GM18502 (cell line): Measurements from ENCODE around the gene ALG12.
A peak's percentile ranks its signal among the peaks of the same experiment; 100 is the strongest.

Source experiments
- ATAC-seq: cut with Tn5 transposase; IDR thresholded peaks from one replicate; pipeline ENCODE4 v1.9.1; 2021; ENCODE audit warnings: mild to moderate bottlenecking; ENCODE audit not compliant: unreplicated experiment, poor library complexity

ALG12 gene

DNA sequence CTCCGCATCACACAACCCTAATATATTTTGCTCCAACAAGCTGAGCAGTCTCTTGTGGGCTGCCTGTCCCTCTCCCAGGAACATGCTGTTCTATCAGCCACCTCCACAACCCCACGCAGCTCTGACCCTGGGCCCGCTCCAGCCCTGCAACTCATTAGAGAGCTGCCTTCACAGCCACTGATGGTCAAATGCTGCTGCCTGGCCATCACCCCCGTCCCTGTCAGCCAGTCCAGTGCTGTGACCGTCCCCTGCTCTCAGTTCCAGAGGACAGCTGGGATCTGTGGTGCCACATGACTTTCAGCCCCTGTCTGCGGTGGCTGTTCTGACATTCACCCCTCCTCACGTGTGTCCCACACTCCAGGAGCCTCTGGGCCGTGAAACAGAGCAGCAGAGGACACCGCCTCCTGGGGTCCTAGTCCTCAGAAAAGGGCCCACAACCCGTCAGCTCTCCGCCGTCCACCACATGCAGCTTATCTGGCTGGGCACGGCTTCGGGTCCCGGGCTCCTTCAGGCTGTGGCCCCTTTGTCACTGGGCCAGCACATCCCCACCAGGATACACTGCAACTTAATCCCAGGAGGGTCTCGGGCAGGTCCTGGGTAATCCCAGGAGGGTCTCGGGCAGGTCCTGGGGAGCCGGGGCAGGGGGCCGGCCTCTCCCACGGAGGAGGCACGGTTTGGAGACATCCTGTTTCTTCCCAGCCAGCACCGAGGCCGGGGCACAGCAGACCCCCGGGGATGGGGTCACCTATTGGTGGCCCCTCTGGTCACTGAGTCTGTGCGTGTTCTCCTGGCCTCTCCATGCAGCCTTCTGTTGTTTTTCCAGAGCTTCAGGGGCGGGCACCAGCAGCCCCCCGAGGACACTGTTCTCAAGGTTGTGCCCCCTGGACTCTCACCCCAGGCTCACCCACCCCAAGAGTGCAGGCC, 15.3 kb upstream of the ALG12 start:
- no peak for ATAC-seq

DNA sequence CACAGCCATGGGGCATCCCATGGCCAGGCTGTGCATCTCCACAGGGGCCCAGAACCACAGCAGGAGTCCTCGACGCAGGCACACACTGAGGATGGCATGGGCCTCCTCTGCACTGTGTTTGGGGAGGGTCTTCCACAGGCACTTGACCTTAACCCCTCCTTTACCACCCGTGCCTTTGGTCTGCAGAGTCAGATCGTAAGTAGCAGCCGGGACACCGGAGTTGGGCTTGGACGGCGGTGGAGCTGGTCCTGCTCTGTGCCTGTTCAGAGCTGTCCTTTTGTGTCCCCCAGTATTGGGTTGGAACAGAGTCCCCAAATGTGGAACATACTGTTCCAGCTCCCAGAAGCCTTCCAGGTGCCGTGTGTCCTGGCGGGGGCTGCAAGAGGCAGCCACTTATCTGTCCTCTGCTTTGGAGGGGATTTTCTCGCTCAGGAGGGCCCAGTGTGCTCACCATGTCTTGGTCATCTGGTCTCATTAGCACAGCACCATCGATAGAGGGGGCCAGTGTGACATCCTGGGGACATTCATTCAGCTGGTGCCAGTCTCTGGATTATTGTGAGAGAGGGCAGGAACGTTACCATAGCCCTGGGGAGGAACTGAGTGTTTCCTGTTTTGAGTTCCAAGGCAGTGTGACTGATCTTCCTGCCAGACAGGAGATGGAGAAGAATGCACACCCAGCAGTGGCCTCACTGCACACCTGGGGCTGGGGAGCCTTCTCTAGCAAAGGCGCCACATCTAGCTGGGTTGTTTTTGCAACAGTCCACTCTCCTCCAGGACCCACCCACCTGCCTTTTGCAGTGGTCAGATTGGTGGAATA, 12.6 kb upstream of the ALG12 start:
- ATAC-seq = no peak

DNA sequence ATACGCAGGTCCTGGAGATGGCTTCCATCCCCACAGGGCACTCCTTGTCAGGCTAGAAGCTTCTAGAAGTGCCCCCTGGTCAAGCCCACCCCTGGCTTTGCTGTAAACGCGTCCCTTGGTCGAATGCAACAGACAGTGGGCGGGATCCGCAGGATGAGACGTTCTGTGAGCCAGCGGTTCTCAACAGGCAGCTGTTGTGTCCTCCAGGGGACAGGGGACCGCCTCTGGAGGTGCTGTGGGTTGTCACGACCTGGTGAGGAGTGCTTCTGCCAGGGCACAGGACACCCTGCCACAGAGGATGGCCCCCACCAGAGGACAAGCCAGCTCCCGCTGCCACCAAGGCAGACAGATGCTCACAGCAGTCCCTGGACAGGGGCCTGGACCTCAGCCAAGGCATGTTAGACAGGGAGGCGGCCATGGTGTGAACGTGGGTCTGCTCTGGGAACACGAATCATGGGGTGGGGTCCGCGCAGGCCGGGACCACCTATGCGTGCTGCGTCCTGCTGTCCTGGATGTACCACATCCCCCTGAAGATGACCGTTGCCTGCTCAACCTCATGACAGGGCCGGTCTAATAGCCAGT, 11.8 kb upstream of the ALG12 start:
- no peak for ATAC-seq

DNA sequence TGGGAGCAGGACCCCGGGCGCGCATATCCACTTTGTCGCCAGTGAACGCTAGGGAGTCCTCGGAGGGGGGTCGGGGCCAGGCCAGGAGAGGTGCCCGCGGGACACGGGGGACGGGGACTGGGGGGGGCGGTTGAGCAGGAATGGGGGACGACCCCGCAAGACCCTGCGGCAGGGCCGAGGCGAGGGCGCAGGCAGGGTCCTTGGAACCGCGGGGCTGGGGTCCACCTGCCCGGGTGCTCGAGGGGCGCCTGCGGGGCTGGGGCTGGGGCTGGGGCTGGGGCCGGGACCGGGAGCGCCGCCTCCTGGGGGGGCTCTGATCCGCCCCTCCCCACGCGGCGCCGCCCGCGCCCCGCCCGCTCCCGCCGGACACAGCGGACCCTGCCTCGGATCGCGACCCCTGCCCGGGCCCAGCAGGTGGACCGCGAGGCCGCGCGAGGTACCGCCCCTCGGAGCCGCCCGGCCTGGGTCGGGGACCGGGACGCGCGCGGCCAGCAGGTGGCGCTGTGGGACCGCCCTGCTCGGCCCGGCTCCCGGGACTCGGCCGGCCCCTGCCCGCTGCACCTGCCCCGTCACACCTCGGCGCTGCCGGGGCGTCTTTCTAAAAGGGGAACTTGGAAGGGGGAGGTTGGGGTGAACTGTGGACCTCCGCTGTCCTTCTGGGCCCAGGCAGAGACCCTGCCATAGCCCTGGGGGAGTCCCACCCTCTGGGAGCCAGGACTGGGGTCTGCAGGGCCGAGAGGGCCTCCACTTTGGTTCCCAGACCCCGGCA, 11.2 kb upstream of the ALG12 start:
- ATAC-seq = peak; percentile 38

DNA sequence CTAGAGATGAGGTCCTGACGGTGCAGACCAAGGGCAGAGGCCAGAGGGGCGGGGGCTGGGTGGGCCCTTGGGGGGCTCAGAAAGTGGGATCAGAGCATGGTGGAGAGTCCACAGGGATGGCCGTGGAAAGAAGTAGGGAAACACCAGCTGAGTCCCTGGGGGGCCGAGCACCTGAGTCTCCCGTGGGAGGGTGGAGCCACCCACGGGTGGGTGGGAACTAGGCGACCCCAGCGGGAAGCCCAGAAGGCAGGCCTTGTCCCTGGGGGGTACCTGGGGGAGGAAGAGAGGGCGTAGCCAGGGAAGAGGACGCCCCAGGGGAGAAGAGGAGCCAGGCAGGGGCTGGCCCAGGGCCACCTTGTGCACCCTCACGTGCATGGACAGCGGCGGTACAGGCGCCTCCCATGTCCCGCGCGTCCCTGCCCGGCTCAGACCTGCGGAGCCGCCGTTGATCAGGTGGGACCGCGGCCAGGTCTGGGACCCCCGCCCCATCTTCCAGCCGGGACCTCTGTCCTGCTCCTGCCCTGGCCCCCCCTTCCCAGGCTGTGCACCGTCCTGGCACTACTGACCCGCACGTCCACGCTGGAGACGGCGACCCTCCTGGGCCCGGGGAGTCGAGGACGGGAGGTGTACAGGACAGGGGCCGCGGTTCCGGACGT, 10.4 kb upstream of the ALG12 start:
- ATAC-seq = no peak

DNA sequence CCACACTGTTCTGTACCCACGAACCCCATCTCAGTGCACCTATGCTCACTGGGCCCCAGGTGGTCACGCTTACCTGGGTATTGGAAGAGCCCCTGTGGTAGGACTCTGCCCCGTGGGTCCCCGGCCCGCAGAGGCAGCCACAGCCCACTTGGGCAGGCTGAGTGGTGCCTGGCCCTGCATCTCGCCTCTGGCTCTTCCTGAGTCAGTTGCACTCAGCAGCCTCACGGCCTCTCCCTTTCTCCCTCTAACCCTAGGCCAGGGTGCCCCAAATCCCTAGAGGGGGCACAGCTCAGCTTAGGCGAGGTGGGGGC, 9.9 kb upstream of the ALG12 start:
- ATAC-seq = no peak

DNA sequence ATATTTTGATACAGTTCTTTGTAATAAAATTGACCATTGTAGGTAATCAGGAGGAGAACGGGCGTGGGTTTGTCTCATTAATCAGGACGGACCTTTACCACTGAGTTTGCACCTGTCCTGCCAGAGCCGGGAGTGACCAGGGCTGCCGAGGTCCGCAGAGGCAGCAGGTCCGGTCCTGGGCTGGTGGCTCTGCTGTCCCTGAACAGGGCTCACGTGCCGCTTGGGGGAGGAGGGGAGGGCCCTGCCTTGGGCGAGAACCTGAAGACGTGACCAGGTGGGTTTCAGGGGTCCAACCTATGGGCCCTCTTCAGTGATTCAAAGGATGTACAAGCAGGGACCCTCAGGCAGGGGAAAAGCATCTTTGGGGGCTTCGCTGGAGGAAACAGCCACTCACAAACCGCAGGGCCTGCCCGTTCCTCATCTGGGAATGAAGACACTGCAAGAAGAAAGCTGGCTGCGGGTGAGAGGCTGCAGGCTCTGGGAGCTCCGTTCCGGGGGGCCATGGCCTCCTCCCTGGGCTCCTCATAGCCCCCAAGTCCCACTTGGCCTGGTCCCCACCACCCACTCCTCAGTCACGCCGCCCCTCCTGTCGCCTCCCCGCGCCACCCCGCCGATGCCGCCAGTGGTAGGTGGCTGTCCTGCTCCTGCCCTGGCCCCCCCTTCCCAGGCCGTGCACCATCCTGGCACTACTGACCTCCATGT, 9.4 kb upstream of the ALG12 start:
- no peak for ATAC-seq

DNA sequence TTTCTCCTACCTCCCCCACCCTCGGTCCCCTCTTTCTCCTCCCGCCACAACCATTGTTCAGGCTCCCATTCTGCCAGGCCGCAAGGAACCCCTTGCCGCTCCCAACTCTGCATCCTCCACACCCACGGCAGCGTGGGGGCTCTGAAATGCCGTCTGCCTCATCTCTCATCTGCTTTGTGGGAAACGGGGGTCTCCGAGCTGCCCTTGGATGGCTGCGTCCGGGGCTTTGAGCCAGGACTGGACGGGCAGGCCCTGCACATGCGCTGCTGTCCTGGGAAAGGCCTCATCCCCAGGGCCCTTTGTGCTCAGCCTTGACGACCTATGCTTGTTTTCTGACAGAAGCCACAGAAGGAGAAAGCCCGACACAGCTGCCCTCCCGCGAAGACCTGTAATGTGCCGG, 8.7 kb upstream of the ALG12 start:
- ATAC-seq = no peak

DNA sequence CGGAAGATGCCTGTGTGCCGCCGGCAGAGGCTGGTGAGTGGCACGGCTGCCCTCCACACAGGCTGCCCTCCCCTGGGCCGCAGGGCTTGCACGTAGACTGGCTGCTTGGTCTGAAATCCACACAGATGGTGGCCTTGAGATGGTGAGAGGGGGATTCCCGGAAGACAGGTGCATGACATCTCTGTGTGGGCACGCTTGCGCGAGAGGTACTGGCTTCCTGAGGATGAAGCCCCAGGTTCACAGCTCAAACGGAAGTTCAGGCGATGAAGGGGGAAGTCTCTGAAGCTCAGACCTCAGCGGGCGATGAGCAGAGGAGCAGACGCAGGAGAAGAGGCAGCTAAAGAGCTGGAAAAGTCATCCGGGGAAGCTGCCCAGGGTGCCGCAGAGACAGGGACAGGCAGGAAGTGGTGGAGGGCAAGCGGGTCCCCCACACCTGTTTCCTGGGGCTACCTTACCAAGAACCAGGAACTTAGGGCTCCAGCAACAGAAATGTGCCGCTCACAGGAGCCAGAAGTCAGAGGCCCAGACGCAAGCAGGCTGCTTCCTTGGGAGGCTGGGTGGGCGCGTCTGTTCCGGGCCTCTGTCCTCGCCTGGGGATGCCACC, 7.4 kb upstream of the ALG12 start:
- ATAC-seq = peak; percentile 57

DNA sequence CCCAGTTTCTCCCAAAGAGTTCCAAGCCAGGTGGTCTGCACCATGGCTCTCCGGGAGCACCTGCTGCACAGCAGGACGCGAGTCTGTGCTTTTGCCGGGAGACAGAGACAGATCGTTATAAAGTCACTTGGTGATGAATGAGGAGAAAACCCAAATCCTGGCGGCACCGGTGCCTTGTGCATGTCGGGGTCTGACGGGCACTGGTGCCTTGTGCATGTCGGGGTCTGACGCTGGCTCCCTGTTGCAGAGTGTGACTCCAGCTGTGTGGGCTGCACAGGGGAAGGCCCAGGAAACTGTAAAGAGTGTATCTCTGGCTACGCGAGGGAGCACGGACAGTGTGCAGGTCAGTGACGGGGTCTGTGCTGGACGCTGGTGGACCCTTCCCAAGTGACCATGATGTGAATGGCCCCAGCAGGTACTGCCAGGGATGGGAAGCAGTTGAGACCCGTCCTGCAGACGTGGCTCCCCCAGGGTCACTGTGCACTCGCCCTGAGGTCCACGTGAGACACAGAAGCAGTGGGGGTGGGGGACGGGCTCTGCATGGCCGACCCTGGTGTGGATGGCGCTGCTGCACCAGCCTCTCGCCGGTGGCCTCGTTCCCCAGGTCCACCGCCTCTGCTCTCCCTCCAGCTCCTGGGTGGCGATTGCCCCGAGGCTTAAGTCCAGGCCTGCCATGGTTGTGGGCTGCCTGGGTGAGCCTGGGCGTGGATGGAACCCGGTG, 6.0 kb upstream of the ALG12 start:
- no peak for ATAC-seq

DNA sequence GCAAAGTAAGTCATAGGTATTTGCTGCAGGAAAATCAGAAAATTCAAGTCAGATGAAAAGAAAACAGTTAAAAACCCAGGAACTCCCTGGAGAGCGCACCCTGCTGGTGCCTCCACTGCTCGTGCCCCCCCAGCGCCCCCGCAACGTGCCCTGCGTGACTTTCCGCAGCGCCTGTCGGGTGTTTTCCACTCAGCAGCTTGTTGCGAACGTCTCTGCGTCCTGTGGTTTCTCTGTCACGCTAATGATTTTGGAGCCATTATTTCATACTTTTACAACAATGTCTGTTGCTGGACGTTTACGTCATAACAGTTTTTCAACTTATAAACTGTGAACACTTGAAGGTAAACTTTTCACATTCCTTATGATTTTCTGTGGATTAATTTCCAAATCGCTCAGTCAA, 5.2 kb upstream of the ALG12 start:
- no peak for ATAC-seq

DNA sequence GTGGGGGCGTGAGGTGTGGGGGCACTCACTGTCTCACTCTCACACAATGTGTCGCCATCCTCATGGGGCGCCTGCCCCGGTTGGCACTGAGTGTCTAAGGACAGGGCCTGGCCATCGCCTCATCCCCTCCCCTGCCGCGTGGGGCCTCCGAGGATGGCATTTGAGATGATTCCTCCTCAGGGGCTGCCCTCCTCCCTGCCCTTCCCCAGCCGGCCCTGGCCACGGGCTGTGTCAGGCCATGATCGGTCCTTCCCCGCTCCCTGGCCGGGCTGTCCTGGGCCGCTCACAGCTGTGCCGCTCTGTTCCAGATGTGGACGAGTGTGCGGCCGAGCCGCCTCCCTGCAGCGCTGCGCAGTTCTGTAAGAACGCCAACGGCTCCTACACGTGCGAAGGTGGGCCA, 4.7 kb upstream of the ALG12 start:
- ATAC-seq = no peak

DNA sequence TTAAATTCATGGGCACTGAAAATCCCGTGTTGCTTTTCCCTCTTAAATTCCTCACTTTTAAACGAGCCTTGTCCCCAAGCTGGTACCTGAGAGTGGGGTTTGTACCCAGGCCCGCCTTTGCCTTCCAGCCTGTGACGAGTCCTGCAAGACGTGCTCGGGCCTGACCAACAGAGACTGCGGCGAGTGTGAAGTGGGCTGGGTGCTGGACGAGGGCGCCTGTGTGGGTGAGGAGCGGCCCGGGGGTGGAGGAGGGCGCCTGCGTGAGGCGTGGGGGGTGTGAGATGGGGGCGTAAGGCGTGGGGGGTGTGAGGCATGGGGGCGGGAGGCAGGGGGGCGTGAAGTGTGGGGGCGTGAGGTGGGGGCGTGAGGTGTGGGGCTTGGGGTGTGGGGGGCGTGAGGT, 4.2 kb upstream of the ALG12 start:
- no peak for ATAC-seq

DNA sequence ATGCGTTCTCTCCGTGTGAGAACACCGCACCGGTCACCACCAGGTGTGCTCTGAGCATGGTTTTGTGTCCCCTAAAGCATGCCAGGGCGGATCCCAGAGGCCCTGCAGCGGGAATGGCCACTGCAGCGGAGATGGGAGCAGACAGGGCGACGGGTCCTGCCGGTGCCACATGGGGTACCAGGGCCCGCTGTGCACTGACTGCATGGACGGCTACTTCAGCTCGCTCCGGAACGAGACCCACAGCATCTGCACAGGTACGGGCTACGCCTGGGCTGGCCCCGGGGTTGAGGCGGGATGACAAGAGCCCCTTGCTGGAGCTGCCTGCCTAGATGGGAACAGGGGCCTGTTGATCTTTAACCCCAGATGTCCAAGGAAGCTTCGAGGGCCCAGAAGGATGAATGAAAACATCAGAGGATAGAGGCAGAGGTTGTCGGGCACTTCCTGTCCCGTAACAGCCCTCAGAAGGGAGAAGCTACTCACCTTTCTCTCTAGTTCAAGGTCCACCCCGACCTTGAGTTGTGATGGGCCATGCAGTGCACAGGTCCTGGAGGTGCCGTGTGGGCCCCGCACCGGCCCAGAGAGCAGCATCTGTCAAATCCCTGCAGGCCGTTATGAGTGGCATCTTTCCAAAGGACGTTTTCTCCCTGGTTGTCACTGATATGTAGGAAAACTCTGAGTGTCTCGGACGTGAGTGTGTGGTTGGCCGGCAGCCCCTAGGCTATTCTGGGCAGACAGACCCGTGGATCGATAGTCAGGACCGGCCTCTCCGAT, 3.5 kb upstream of the ALG12 start:
- ATAC-seq = no peak

DNA sequence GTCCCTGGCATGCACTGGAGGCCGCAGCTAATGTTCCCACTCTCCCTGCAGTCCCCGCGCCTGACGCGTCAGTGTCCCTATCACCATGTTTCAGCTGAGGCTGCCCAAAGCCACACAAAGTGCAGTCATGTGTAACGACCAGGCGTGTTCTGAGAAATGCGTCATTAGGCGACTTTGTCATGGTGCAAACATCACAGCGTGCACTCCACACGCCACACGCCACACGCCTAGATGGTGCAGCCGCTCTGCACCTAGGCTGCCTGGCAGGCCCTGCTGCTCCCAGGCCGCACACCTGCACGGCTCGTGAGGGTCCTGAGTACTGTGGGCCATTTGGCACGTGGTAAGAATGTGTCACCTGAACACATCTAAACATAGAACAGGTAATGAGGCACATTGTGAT, 2.6 kb upstream of the ALG12 start:
- ATAC-seq = no peak

DNA sequence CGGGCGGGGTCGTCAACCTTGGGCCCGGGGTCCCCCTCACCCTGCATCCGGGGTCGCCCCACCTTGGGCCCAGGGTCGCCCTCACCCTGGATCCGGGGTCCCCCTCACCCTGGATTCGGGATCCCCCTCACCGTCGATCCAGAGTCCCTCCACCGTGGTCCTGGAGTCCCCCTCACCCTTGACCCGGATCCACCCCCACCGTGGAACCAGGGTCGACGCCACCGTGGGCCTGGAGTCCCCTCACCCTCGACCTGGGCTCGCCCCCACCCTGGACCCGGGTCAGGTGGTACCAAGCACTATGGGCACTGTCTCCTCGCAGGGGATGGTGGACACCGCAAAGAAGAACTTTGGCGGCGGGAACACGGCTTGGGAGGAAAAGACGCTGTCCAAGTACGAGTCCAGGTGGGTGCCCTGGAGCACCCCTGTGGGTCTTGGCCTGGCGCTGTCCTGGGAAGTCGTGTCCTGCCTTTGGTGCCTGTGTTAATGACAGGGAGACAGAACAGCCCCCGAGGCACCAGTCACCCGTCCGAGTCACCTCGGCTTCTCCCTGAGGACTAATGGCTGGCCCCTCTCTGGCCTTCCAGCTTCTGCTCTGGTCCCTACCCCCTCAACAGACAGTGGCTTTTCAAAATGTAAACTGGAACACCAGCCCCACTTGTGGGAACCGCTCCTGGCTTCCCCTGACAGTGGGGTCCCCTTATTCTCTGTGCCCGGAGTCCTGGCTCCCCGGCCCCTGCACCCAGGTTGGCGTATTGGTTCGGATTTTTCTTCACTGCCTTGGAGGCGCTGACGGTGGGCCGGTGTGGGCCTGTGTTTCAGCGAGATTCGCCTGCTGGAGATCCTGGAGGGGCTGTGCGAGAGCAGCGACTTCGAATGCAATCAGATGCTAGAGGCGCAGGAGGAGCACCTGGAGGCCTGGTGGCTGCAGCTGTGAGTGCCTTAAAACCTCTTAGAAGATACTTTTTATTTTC, 958 bp upstream of the ALG12 start:
- no peak for ATAC-seq

DNA sequence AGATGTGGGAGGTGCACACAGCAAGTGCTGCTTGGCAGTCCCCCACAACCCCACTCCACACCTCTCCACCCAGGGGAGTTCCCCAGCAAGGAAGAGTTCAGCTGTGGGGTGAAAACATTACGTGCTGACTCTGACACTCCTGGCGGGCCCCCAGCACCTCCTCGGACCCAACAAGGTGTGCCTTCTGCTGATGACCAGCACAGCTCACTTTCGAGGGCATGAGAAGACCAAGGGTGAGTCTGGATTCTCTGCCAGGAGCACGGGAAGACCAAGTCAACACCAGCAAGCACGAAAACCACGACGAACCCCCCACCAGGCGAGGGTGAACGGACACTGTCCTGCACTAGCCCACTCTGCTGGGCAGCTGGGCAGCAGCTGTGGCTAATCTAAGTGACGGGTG, 1.4 kb downstream of the ALG12 start:
- ATAC-seq = no peak
